GM06990 (cell line): ENCODE data around the gene ZNF285.

Experiments
- DNase-seq: peaks from one replicate; pipeline ENCODE4 v3.0.0-alpha.2; 2011; ENCODE audit not compliant: insufficient read length; ENCODE audit errors: extremely low read depth
- H3K27me3 ChIP-seq: replicated peaks from 2 replicates; pipeline ENCODE4 v1.6.0; 2011; ENCODE audit warnings: low read length; ENCODE audit not compliant: control insufficient read depth, insufficient read depth
- H3K36me3 ChIP-seq: 2 replicates; pipeline ENCODE4 v1.5.1; 2011; ENCODE audit warnings: low read length; ENCODE audit not compliant: control insufficient read depth, insufficient read depth
- H3K4me3 ChIP-seq: replicated peaks from 2 replicates; pipeline ENCODE4 v1.5.1; 2011; ENCODE audit warnings: low read depth, mild to moderate bottlenecking, control low read depth, low read length
- CTCF ChIP-seq: IDR thresholded peaks from 2 replicates; pipeline ENCODE4 v1.5.1; 2011; ENCODE audit warnings: low read length, control low read depth, mild to moderate bottlenecking, inconsistent platforms; ENCODE audit not compliant: insufficient read depth, poor library complexity, severe bottlenecking

ZNF285 gene

GRCh38 chr19:44374789-44375188 is 26.6 kb downstream of the ZNF285 start:
- Histone ChIP-seq H3K27me3 (no peaks in the 10 kb centered on the region), H3K36me3 (no peaks in the 10 kb centered on the region), H3K4me3 (no peak overlapping the region)
- DNase-seq = no peak
- no peak for TF ChIP-seq CTCF

DNA sequence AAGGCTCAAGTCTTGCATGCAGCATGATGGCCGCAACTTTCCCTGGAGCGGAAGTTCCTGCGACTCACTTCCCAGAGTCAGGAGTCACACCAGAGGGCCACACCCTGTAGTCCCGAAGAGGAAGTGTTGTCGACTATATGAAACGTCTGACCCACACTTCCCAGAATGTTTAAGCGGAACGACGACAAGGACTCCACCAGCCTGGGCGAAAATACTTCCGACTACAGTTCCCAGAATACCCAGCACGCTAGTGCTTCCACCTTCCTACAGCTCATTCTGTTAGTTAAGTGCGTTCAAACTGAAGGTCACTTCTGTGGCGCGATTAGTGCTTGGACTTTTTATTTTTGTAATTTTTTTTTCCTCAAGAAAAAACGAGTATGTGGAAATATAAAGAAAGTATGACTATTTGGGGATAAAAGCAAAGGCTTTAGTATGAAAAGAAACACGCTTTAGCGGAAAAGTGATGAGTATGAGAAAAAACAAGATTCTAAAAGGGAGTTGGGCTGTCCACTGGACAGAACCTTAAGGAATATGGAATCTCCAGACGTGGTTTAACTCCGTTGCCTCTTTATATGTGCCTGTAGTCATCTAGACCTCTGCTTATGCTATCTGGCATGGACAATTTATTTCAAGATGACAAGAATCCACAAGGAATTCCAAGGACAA is 29.5 kb downstream of the ZNF285 start:
- H3K27me3 ChIP-seq = no peaks in the 10 kb centered on the region
- H3K4me3 ChIP-seq = no peak overlapping the region
- no peak for DNase-seq
- no peak for TF ChIP-seq CTCF
- H3K36me3 ChIP-seq = no peaks in the 10 kb centered on the region

GRCh38 chr19:44367024-44367423 is 34.4 kb downstream of the ZNF285 start:
- Histone ChIP-seq H3K27me3 (no peaks in the 10 kb centered on the region), H3K4me3 (no peak overlapping the region), H3K36me3 (no peaks in the 10 kb centered on the region)
- TF ChIP-seq CTCF = no peak
- DNase-seq = no peak

DNA sequence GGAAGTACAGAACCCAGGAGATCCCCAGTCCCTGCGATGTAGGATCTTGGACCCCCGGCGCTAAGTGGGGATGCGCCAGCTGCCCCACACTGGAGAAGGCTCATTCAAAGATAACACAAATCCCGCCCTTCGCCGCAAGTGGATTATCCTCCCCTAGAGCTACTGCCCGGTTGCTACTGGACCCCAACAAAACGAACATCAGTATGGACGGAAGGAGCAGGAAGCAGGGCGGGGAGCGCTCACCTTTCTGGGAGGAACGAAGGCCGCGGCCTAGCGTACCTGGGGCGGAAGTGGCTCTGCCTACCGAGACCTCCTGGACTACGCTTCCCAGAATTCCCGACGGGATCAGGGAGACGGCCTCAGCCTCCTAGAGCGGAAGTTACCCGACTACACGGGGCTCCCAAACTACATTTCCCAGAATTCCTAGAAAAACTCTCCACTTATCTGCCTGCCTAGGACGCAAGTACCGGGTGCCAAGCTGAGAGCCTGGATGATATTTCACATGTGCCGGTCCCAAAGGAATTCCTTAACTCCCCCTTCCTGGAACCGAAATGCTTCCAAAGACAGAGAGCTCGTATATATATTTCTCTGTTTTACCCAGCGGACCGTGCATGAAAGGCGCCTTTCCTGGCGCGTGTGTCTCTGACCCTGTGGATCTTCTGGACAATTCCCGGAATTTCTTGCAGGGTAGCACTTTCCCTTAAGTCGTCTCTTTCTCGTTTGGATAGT is 44.9 kb downstream of the ZNF285 start, which contains the start of gene ZNF112:
TSS of gene ZNF112 (minus strand) at position 298 of the 729 bp plus-strand sequence. CDS start 16,141 bp downstream, outside the sequence.
- no peak for TF ChIP-seq CTCF
- peak; percentile 14 for DNase-seq
- no peaks in the 10 kb centered on the region for H3K27me3 ChIP-seq
- no peak within 1 kb of the TSS for H3K4me3 ChIP-seq
- no peaks in the 10 kb centered on the region for H3K36me3 ChIP-seq

DNA sequence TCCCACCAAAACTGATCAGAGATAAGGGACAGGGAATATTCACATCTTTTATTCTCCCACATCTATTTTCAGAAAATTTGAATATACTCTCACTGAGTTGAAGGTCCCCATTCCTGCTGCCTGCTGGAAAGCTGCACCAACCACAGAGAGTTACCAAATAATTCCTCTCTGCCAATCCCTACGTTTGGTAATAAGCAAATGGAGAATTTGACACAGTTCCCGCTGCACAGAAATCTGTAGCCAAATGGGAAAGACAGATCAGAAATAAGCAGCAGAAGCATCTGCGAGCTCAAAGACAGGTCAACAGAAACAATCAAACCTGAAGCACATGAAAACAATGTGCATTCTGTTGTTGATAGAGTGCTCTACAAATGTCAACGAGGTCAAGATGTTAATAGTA is 54.9 kb downstream of the ZNF285 start:
- no peak for TF ChIP-seq CTCF
- DNase-seq = no peak

More for the DNA sequence above, 54.9 kb downstream of the ZNF285 start:
- no peaks in the 10 kb centered on the region for H3K27me3 ChIP-seq
- H3K36me3 ChIP-seq = no peaks in the 10 kb centered on the region
- no peak overlapping the region for H3K4me3 ChIP-seq
